Activated T-helper 9 cell treated with anti-CD3 and anti-CD28 coated beads, Interleukin-2, amount 50 U/mL, for 16 hours (primary cell): Measurements from ENCODE around the gene NEDD8.
A peak's percentile ranks its signal among the peaks of the same experiment; 100 is the strongest.
"Not testable (repeated sequence)": the region's sequence is repeated elsewhere in the genome, so short reads cannot be mapped to it uniquely, and the experiment has no call there.

Experiments
- DNase-seq: peaks from one replicate; pipeline ENCODE4 v3.0.0-alpha.2; 2020; ENCODE audit warnings: low read depth

The NEDD8 gene

DNA sequence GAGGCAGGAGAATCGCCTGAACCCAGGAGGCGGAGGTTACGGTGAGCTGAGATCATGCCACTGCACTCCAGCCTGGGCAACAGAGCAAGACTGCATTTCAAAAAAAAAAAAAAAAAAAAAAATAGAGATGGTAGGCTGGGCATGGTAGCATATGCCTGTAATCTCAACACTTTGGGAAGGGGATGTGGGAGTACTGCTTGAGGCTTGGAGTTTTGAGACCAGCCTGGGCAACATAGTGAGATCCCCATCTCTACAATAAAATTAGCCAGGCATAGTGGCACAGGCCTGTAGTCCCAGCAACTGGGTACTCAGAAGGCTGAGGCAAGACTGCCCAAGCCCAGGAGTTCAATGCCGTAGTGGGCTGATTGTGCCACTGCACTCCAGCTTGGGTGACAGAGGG is 9.2 kb downstream of the NEDD8 start:
- not testable (repeated sequence) for DNase-seq

DNA sequence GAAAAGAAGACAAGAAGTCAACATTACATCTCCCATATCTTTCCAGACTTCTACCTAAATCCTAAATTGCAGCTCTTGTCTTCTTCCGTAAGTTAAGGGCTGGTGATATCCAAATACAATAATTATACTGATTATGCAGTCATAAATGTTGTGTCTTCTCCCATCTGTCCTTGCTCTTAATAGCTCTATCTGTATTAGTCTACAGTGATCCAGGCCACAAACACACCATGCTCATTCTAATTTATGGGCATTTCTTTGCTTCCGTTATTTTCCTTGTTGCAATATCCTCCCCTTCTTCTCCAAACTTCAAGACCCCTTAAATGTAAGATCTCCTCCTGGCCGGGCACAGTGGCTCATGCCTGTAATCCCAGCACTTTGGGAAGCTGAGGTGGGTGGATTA is 12.6 kb downstream of the NEDD8 start:
- no peak for DNase-seq

DNA sequence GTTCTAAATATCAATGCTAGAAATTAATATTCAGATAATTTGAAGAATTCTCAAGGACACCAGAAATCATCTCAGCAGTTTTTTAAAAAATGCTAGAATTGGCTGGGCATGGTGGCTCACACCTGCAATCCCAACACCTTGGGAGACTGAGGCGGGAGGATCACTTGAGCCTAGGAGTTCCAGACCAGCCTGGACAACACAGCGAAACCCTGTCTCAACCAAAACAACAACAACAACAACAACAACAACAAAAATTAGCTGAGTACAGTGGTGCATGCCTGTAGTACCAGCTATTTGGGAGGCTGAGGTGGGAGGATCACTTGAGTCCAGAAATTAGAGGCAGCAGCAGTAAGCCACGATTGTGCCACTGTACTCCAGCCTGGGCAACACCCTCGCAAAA is 13.1 kb downstream of the NEDD8 start:
- no peak for DNase-seq

DNA sequence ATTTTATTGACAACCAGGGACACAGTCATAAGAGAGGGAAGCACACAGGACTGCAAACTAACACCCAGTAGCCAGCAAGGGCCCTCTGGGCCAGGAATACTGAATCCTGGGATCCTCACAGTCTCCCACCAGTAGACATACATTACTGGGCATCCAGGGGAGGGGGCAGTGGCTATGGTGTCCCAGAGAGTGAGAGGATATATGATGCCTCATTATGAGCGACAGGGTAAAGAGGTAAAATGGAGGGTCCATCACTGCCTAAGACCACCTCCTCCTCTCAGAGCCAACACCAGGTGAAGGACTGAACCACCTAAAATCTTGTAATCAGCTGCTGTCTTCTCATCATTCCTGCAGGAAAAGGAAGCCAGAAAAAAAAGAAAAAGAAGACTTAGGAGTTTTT is 15.3 kb downstream of the NEDD8 start:
- not testable (repeated sequence) for DNase-seq

DNA sequence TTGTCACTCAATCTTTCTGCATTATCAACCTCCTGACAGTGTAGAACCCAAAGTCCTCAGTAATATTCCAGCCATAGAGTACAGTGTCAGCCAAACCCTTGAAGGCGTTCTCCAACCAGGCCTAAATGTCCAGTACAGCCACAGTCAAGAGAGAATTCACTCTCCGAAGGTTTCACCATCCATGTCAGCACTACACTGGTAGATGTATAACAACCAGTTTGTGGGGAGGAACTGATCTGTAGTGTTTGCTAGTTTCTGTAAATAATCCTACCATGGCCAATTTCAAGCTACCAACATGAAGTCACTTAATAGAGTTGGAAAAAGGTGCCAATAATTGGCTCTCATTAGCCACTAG is 15.8 kb downstream of the NEDD8 start:
- no peak for DNase-seq

DNA sequence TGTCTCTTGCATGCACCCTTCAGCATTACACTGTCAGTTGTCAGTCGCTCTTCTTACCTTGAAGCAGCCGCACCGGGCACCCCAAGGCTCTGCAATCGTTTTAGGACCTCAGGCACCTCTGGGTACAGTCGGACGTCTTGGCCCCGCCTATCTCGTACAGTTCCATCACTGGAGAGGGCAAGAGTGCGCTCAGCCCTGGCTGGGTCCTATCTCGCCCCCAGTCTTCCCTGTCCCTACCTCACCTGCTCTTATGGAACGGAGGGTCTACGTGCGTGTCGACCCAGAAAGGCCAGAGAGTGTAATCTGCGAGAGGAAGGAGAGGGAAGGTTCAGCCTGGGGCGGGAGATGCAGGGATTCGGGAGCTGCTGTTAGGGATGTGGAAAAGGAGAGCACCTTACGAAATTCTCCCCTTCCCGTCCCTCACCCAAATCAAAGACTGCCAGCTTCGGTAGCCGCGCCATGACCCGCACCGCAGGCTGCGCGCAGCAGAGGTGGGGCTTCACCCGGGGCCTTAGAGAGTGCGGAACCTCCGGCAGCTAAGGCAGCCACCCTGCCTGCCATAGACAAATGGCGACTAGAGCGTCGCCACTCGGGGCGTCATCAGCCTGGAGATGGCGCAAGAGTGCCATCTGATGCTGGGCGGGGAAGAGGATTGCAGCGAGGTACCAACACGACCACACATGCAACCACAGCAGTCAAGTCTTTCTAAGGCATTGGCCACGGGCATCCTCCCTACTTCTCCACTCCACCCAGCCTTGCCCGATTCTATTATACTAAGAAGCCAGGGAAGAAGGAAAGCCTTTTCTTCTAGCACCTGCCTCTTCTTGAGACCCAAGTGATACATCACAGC is 16.4 kb downstream of the NEDD8 start, which contains the start of gene MDP1:
TSS of gene MDP1 (minus strand) at position 572 of the 850 bp plus-strand sequence. CDS start at position 461, 111 bp downstream.
- DNase-seq, result peak; percentile 77

DNA sequence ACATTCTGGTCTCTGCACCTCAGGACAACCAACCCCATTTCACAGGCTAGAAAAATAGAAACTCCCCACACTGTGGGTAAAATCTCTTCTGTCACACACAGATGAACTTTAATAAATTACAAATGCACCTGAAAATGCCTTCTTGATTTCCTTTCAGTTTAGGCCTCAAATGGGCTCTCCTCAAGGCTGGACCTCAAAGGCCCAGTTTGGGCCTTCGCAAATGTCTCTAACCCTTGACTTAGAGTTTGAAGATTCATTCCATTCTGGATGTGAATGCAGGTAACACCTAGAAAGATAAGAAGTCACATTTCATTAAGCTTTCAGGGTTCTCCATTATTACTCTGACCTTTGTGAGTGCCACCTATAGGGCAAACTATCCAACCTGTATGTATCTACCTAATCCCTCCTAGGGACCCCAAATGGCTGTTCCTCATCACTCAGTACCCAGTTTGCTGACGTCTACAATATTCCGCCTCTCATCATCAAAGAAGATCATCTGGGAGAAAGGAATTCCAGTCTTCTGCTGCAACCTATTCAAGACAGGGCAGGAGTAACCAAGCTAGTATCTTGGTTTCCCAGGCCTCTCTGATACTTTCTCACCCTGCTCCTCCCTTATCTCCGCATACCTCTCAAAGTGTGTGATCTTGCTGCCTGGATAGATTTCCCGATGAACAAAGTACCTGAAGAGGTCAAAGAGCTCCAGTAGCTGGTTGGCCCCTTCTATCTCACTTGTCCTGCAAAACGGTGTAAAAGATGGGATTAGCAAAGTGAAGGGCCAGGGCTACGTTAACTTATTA is 18.1 kb downstream of the NEDD8 start:
- DNase-seq, result no peak

DNA sequence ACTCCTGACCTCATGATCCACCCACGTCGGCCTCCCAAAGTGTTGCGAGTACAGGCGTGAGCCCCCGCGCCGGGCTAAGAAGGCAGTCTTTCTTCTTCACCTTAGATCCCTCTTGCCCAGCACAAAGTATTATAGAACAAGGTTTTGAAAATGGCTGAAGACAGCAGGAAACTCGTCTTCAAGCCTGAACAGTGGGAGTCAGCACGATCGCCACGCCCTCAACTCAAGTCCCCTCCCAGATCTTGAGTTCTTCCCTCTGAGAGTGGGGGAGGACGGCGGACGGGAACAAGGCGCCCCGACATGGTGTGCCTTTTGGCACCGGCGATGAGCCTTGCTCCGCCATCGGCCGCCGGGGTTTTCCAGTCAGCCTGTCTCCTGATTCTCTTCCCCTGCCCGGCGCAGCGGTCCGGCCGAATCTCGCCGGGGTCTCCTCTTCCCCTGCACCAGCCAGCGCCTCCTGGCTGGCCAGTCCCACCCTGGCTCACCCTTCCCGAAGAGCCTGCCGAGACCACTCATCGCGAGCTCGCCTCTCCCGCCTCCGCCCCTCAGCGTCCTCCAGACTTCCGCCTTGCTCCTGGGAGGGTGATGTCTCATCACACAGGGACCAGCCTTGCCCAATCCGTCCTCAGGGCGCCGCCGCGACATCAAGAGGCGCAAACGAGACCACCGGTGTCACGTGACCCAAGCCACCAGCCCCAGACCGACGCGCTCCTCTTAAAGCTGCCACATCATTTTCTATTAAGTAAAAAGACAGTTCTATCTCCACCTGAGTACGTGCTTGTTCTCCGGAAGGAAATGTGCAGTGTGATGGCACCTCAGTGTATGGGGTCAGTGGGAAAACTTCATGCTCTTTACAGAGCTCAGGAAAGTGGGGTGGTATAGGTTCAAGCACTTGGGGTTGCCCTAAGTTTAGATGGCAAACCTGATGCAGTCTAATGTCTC is 19.0 kb downstream of the NEDD8 start, which contains the start of gene CHMP4A:
TSS of gene CHMP4A (minus strand) at position 565 of the 942 bp plus-strand sequence. CDS start at position 516, 49 bp downstream.
- DNase-seq, result peak; percentile 94

DNA sequence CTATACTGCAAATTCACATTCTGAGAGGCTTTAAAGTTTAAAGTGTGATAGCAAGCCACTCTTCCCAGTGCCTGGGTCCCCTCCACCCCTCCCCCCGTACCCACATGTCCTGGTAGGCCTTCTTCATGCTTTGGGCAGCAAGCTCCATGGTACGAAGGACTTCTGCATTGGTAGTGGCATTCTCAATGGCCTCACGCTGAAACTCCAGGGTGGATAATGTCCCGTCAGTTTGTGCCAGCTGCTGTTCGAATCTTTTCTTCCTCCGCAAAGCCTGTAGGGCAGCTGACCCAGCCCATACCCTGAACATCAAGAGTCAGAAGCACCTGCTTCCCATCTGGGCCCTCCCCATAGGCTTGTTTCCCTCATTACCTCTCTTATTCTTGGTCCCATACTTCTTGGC is 20.9 kb downstream of the NEDD8 start:
- DNase-seq, result no peak

DNA sequence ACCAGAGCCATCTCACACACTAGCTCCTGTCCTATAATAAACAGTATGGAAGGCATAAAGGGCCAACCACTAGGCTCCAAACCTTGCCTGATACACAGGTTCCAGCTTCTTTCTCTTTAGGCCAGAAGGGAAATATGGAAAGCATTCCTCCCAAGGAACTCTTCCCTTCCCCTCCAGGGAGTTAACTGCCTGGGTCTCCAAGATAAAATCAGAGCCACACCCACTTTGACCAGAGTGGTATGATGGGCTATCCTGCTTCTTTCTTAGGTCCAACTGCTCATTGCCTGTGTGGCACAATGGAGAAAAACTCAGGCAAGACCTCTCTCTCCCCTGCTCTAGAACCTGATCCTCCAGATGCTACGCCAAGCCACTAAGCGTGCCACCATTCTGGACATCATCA is 24.5 kb downstream of the NEDD8 start:
- DNase-seq, result no peak

DNA sequence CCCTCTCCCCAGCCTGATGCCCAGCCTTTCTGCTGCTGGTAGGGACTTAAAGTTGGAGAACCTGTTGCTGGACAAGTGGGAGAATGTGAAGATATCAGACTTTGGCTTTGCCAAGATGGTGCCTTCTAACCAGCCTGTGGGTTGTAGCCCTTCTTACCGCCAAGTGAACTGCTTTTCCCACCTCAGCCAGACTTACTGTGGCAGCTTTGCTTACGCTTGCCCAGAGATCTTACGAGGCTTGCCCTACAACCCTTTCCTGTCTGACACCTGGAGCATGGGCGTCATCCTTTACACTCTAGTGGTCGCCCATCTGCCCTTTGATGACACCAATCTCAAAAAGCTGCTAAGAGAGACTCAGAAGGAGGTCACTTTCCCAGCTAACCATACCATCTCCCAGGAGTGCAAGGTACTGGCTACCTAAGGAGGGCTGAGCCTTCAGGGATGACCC is 25.0 kb downstream of the NEDD8 start:
- DNase-seq, result no peak

DNA sequence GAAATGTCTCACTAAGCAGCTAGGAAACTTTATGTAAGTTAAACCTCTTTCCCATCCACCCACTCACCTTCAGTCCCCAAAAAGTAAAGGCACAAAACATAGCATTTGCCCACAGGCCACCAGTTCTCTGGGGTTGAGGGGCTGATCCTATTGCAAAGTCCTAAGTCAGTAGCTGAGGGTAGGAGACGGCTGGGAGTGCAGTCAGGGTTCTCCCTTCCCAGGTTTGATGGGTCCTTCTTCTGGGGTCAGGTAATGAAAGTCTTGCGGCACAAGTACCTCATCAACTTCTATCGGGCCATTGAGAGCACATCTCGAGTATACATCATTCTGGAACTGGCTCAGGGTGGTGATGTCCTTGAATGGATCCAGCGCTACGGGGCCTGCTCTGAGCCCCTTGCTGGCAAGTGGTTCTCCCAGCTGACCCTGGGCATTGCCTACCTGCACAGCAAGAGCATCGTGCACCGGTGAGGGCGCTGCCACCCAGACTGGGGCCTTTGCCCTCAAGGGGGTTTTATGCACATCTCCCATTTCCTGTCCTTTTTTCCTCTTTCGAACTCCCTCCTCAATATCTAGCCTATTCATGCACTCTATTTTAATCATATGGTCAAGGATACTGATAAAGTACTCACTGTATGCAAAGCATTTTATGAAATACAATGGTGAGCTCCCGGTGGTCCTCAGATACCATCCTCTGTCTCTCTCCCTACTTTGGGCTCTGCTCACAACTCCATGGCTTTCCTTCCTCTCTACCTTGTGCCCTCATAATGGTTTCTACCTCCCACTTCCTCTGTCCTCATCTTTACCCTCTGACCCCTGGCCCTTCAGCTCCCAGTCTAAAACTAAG is 25.7 kb downstream of the NEDD8 start:
- no peak for DNase-seq

DNA sequence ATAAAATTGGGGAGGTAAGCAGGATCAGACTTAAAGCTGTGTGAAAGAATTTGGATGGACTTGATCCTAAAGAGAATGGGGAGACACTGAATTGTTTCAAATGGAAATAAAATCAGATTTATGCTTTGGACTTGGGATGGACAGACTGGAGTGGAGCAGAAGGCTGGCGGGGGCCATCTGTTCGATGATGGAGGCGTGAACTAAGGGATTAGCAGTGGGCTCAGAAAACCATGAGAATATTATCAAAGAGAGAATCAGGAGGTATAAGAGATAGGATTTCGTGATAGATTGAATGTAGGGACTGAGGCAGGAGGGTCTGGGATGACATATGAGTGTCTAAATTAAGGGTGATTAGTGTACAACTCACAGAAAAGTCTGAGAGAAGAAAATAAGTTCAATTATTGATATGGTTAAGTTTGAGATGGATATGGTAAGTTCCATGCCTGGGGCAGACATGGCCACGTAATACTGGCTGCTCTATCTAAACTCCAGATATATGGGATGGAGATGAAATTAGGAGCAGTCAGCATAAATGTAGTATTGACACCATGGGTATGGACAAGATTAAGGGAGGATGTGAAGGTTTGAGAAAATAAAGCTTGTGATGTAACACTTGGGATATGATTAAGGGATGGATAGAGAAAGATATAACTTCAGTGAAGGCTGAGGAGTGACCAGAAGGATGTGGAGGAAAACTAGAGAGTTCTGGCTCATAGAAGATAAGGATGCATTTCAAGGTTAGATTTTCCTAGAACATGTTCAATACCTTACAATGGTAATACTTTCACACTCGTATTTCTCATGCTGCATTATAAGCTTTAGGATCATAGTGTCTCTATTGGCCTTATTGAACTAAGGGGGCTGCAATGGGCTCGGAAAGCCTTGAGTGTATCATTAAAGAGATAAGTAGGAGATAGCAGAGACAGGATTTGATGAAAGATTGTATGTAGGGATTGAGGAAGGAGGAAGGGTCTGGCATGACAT is 27.7 kb downstream of the NEDD8 start:
- DNase-seq, result no peak

DNA sequence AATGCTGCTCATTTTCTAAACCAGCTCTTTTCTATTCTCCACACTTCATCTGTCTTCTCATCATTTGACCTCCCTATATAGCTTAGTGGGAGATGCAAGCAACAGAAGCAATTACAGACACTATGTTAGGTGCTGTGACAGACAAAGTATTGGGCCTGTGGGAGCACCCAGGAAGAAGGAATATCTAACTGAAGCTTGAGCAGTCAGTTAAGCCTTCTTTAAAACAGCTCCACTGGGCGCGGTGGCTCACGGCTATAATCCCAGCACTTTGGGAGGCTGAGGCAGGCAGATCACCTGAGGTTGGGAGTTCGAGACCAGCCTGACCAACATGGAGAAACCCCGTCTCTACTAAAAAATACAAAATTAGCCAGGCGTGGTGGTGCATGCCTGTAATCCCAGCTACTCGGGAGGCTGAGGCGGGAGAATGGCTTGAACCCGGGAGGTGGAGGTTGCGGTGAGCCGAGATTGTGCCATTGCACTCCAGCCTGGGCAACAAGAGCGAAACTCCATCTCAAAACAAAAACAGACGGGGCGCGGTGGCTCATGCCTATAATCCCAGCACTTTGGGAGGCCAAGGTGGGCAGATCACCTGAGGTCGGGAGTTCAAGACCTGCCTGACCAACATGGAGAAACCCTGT is 28.8 kb downstream of the NEDD8 start:
- not testable (repeated sequence) for DNase-seq

DNA sequence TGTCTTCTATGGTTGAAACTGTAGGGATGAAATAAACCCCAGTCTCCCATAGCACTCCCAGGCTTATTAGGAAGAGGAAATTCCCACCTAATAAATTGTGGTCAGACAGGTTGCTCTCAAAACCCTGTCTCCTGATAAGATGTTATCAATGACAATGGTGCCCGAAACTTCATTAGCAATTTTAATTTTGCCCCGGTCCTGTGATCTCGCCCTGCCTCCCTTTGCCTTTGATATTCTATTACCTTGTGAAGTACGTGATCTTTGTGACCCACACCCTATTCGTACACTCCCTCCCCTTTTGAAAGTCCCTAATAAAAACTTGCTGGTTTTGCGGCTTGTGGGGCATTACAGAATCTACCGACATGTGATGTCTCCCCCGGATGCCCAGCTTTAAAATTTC is 29.6 kb downstream of the NEDD8 start:
- DNase-seq, result not testable (repeated sequence)

DNA sequence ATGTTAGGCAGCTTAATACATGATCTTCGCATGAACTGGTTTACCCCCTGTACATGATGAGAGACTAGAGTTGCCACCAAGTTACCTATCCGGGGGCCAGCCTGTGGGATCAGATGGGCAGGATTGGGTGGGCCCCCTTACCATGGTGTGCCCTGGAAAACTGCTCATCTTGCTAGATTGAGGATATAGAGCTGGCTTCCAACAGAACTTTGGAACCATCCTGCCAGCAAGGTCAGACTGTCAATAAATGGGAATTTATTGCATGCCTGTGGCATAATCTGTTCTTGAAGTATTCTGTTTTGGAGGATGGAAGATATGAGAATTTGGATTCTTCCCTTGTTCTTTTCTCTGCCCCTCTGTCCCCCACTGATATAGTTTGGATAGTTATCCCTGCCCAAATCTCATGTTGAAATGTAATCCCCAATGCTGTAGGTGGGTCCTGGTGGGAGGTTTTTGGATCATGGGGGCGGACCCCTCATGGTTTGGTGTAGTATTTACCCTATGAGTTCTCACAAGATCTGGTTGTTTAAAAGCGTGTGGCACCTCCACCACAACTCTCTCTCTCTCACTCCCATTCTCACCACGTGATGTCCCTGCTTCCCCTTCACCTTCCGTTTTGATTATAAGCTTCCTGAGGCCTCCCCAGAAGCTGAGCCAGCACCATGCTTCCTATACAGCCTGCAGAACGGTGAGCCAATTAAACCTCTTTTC is 33.2 kb downstream of the NEDD8 start:
- DNase-seq, result no peak

DNA sequence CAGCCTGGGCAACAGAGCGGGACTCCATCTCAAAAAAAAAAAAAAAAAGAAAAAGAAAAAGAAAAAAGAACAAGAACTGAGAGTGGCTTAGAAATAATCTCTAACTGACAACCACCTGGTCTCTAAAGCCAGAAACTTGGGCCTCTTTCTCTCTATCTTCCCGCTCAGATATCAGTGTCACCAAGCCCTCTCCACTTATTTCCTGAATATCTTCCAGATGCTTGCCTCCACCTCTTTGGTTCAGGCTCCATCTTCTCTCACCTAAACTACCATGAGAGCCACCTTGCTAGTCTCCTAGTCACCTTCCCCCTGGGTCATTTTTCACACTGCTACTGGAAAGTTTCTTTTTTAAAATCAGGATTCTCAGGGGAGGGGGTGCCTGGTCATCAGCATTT is 35.1 kb downstream of the NEDD8 start:
- DNase-seq, result no peak
